HG02943 (cell line): ENCODE results near the gene GPR63.
A peak's percentile ranks its signal among the peaks of the same experiment; 100 is the strongest.

Experiments used
- ATAC-seq: cut with Tn5 transposase; IDR thresholded peaks from one replicate; pipeline ENCODE4 v1.9.1; 2021; ENCODE audit warnings: mild to moderate bottlenecking, low read depth, moderate library complexity; ENCODE audit not compliant: unreplicated experiment

Gene GPR63, protein sequence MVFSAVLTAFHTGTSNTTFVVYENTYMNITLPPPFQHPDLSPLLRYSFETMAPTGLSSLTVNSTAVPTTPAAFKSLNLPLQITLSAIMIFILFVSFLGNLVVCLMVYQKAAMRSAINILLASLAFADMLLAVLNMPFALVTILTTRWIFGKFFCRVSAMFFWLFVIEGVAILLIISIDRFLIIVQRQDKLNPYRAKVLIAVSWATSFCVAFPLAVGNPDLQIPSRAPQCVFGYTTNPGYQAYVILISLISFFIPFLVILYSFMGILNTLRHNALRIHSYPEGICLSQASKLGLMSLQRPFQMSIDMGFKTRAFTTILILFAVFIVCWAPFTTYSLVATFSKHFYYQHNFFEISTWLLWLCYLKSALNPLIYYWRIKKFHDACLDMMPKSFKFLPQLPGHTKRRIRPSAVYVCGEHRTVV

DNA sequence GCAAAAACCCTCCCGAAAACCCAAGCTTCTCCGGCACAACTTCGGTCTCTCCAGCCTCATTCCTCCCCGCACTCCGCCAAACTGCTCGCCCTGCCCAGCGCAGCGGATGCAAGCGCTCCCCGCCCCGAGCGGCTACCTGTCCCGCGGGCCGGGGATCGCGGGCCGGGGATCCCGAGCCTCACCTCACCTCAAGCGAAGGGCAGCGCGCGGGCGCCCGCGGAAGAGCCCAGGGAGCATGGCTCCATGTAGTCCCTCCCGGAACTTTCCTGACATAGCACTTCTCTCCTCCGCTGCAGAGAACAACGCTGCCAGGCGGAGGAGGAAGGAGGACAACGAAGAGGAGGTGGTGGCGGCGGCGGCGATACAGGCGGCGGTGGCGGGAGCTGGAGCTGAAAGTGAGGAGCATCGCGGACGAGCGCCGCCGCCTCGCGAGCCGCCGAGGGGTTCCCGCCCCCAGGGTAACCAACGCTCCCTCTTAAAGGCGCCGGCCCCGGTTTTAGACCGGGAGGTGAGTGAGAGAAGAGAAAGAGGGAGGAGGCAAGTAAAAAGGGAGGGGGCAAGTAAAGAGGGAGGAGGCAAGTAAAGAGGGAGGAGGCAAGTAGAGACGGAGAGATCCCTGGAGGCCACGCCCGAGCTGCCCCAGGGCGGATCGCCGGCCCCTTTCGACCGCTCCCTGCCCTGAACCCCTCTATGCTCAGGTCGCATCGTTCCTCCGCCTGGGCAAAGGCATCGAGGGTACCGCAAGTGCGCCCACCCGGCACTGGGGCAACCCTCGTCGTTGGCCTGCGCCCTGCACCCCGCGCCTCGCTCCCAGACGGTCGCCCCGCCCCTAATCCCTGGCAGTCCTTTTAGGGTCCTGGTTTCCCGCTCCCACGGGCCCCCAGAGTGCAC lies at the start of gene GPR63:
Gene GPR63, minus strand, starts transcription at position 397 of the 891 bp plus-strand sequence. CDS start 37,746 bp downstream, outside the sequence.
- peak; percentile 91 for ATAC-seq

DNA sequence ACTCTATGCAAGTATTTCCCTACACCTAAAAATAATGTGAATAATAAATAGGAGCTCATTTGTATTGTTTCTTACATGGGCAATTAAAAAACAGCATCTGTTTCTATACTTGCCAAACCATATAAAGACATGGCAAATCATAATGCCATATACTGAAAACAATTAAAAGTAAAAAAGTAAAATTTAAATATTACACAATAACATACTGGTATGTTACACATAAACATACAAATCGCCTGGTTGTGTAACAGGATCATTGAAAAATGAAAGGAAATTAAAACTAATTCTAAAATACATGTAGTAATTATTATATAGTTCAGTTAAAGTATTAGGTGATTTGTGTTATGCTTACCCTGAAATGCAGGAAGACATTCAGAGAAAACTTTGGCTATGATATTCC lies 49.2 kb upstream of the GPR63 start:
- no peak for ATAC-seq

DNA sequence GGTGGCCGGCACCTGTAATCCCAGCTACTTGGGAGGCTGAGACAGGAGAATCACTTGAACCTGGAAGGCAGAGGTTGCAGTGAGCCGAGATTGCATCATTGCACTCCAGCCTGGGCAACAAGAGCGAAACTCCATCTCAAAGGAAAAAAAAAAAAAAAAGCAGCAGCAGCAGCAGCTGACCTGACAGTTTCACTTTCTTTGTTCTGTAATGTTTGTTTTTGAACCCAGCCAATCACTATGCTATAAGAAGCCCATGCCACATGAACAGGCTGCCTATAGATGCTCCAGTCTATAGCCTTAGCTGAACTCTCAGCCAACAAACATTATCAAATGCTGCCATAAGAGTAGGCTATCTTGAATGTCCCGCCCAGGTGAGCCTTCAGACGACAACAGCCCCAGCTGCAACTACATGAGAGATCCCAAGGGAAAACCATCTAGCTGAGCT lies 47.9 kb upstream of the GPR63 start:
- ATAC-seq = peak; percentile 97

DNA sequence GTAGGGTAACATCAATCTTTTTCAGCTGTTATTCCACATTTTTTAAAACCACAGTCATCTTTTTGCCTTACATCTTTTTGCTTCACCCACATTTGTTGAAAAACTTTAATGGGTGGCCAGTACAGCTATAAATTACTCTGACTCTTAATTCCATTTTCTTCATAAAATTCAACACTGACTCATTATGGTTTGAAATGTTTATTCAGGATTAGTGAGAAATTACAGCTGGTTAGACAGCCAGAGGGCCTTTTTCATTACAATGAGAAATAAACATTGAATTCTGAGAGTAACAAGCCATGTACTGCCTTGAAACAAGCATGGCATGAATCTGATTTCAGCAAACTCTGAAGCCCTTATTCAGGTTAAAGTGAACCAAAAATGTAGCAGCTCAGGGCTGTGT lies 40.9 kb upstream of the GPR63 start:
- no peak for ATAC-seq

DNA sequence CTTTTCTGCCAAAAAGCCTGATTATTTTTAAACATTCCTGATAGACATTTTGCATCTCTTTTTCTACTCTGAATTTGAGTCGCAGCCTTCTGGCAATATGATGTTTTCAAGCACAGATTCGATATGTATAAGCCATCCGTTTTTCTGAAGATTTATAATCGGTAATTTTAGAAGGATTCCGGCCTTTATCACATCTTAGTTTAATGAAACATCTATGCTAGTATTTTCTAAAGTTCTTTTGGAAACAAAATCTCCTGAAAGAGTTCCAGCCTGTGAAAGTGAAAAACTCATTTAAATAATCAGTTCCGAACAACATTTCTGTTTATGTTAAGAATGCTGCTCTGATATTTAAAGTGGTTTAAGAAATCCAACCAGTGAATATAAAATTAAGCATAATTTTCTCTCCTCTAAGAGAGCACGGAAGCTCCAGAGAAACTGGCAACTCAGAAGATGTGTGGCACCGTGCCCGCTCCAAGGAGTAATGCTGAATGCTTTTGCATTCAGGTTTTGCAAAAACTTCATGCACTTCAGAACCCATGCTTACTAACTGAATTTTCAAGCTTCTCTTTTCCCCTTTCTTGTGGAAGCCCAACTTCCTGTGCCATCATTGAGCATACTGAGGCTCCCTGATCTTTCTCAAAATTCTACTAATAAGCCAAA lies 39.7 kb upstream of the GPR63 start:
- no peak for ATAC-seq

DNA sequence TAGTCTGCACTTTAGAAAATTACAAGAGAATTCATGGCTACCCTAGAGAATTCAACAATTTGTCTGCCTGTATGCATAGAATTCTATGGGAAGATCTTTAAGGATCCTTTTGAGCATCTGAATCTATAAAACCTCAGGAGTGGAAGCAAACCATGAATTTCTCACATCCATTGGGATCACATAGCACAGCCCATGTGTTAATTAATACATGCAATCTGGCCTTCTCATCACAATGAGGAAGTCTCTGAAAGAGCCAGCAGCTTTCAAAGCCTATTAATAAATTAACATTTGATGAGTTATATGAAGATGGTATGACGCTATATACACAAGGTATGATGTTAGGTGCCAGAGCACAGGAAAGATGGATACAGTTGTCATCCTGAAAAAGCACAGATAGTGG lies 35.7 kb upstream of the GPR63 start:
- ATAC-seq = no peak

DNA sequence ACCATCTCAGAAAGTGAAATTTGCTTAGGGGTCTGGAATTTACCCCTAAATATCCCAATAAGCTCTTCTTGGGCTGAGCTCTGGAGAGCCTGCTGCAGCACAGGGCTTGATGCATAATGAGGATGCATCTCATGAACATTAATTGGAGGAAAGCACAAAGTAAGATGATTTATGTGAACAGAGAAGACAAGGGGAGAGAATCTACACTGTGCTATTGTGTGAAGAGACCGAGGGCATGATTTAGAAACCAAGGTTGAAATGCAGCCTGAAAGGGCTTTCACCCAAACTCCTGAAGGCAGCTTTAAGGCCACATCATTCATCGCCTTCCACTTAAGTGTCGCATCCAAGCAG lies 27.8 kb upstream of the GPR63 start:
- ATAC-seq = no peak

DNA sequence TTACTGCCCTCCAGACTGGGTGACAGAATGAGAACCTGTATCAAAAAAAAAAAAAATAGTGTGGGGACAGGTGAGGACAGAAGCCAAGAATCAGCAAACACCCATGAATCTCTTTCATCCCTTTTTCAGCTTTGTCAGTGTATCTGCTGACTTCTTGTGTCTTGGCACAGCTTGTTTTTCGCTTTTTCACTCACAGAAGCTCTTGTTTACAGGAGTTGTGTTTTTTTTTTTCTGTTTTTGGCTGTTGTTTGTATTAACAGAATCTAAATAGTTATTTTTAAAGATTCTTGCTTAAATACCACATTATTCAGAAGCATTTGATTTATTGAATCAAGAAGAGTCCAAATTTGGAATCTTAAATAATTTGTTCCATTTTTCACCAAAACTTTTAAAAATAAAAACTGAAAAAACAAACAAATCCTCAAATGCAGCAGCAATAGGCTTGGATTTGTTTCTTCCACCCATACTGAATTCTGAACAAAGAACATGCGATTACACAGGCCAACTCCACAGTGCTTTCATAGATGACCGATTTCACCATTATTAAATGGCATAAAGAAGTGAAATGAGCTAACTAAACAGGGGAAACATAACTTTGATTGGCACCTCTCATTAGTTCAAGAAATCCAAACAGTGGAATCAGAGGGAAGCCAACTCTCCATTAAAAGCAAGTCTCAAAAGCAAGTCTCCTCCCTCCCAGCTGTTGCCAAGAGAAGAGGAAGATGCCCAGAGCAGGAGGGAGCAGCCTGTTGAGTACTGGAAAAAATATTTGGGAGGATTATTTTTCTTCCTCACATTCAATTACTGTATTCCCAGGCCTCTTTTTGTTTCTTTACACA lies 27.2 kb upstream of the GPR63 start:
- no peak for ATAC-seq

DNA sequence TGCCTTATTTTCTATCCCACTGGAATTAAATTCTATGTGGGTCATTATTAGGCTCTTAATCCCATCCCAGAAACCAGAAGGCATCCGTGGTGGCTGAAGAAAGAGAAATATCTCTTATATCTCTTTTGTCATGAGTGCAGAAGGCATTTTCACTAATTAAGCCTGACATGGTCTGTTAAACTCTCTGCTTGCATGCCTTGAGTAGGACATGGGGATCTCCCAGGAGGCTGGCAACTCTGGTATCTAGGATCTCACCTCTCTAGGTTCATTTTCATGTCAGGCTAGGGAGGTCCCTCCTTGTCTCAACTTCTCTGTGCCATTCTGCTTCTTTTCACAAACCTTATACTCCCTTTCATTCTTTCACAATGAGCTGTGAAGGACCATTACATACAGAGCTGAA lies 25.3 kb upstream of the GPR63 start:
- no peak for ATAC-seq

DNA sequence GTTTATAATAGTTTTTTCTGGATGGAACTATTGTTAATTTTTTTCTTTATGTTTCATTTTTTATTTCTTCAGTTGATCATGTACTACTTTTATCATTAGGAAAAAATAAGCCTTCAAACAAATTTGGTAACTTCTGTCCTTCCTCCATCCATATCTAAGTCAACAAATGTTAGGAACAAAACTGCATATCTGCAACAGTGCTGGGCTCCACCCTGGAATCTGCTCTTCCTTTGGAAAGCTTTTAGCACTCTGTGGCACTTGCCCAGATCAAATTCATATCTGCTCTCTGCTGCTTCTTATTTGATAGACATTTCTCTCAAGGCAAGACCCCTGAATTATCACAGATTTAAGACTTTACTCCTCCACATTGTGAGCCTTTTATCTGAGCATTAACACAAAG lies 24.3 kb upstream of the GPR63 start:
- ATAC-seq = no peak

DNA sequence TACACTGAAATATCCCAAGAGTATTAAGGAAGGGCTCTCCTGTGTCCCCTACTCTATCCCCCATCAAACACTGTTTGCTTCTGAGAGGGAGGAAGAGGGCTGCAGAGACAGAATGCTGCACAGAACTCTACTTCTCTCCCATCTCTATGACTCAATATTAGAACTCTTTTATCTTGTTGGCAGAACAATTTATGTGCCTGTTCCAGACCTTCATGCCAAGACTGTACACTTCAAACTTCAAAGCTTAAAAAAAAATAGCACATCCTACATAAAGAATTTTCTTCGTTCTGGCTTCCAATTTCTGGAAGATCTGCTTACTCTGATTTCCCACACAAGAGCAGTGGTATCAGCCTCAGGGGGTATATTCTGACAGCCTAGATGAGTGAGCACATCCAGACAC lies 19.6 kb upstream of the GPR63 start:
- no peak for ATAC-seq

DNA sequence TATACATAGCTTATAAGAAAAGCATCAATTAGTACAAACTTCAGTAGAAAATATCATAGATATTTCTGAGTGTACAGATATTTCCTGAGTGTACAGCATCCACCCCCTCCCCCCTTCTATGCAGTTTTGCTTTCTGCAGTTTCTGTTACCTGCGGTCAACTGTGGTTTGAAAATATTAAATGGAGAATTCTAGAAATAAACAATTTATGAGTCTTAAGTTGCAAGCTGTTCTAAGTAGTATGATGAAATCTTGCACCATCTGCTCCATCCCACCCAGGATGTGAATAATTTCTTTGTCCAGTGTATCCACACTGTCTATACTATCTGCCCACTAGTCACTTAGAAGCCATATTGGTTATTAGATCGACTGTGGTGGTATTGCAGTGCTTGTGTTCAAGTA lies 15.8 kb upstream of the GPR63 start:
- no peak for ATAC-seq

DNA sequence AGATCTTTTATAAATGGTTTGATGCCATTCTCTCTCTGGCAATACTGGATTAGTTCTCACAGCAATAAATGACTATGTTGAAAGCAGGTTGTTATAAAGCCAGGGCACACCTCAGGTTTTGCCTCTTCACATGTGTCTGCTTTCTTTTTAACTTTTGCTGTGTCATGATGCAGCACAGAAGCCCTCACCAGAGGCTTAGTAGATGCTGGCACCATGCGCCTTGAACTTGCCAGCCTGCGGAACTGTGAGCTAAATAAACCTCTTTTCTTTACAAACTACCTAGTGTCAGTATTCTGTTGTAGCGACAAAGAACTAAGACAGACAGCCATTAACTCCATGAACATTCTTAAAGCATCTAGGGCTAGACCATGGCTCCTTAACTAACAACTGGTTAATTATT lies 15.3 kb upstream of the GPR63 start:
- ATAC-seq = no peak

DNA sequence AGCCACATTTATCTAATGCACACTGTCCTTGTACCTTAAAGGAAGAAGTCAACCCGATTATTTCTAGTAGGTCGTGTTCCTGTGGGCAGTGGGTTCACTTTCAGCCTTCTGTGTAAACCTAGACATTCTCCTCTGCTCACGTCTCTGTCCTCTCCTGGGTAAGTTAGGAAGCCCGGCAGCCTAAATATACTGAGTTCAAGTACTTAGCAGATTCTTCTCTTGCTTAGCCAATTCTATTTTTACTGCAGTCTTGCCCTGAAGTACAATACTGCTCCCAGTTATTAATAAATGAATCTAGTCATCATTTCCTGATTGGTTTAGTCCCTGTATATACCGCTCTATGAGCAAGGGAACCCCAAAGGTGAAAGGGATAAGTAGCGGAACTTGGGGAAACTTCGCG lies 14.6 kb upstream of the GPR63 start:
- ATAC-seq = no peak

DNA sequence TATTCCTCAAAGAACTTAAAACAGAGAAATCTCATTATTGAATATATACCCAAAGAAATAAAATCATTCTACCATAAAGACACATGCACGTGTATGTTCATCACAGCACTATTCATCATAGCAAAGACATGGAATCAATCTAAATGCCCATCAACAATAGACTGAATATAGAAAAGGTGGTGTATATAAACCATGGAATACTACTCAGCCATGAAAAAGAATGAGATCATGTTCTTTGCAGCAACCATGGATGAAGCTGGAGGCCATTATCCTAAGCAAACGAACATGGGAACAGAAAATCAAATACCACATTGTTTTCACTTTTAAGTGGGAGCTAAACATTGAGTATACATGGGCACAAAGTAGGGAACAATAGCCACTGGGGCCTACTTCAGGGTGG lies 12.3 kb upstream of the GPR63 start:
- no peak for ATAC-seq

DNA sequence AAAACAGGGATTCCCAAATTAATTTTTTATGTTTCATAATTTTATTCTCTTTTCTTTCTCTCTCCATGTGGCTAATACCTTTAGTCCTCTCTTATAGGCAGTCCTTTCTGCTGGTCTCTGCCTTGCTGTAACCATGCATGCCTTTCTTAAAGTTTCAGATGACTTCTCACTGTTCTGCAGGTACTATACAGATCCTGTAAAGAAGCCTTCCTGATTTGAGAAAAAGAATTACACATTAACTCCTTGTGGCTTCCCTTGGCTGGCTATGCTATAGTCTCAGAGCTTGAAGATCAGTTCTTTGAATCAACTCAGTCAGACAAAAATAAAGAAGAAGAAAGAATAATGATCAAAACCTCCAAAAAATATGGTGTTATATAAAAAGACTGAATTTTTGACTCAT lies 7.3 kb upstream of the GPR63 start:
- peak; percentile 78 for ATAC-seq

DNA sequence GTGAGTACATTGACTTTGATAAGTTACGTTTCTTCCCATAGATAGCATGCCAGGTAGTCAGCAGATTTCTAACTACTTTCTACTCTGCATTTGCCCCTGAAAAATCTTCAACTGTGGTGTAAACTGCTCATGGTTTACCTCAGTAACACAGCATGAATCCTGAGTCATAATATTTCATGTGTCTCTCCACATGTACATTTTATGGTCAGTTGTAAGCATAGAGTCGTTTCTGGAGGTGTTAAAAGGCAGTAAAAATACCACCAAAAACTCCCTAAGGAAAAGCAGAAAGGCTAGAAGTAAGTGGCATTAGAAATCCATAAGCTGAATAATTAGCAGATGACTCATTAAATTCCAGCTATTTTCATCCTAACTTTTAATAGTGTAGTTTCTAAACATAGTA lies 4.1 kb upstream of the GPR63 start:
- no peak for ATAC-seq

DNA sequence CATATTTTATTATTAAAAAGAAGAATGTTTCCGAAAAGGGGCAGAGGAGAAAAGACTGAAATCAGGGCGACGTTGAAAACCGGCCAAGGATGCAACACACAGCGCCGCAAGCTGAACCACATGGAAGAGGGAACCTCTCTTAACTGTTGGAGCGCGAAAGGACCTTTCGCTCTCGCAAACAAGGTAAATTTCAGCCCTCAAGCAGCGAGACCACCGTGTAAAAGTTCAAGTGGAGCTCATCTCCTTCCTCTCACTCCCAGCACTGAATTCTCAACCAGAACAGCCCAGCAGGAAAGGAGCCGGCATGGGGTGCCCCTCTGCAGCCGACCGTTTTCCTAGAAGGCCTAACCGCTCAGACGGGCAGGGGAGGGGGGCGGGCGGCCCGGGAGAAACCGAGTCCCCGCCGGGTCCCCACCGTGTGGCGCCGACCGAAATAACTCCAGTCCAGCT lies 621 bp downstream of the GPR63 start:
- ATAC-seq = peak; percentile 22

DNA sequence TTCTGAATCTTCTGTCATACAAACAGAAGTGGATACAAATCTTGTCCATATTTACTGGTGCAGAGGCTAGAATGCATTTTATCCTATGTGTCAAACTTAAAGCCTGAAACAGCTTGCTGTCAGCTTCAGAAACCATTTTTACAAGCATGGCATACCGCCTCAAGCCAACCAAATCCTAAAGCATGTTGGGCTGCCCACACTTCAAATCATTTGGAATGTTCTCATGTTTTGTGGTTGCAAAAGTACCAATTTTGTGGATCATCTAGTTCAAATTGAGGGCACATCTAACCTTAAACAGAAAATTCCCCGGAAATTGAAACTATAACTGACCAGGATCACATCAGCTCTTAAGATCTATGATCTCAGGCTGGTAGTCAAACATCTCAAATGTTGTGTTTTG lies 3.2 kb downstream of the GPR63 start:
- no peak for ATAC-seq

DNA sequence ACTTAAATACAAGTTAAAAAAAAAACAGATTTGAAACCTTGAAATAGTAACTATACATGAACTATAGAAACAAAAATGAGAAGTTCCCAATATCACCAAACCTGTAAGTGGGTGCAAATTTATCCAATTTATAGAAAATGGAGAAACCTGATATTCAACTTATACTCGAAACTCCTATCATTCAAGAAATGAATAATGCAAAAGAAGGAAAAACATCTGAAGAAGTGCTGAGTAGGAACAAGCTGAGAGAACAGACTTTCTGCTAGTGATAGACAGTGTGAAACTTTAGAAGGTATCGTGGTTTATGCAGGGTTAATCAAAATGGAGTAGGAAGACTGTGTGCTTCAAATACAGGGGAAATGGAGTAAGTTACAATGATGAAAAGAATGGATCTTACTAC lies 4.5 kb downstream of the GPR63 start:
- ATAC-seq = no peak
